ENCODE measurements around the gene LARP4B. TPM values are rescaled to one million over a fixed set of nuclear protein-coding genes. Genes with fewer than 3 reads are reported as not detected.

Gene LARP4B
- total RNA-seq, 1 donor from 2014 or later: 114 TPM

DNA sequence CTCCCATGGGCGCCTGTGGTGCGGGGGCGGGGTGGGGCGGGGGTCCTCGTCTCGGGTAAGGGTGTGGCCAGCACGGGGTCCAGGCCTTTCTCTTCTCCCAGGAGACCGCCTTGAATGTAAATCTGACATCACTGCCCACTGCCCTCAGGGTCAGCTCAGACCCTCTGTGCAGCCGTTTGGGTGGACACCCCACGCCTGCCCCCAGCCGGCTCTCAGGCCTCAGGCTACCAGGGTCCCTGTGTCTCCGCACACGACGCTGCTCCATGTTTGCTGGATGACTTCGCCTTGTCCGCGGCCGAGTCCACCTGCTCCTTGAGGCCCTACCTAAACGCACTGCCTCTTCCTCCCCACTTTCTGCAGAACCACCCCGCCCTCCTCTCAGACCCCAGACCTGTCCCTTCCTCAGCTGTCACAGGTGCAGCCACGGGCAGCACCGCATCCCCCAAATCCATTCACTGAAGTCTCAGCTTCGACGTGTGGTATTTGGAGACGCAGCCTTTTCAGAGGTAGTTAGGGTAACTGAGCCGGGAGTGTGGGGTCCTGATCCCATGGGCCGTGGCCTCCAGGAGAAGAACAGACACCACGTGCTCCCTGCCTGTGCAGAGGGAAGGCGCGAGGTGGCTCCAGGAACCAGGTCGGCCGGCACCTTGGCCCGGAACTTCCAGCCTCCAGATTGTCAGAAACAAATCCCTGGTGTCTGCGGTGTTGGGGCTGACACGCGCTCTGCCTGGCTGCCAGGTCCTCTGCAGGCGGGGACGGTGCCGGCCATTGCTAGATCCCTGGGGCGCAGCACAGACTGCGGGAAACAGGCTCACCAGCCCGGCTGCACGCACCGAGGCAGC, 144.7 kb downstream of the LARP4B start:
- Histone ChIP-seq H3K9me3 (no peaks in the 10 kb centered on the region), H3K4me1 (peaks cover 10% of the 10 kb centered on the region), H3K27me3 (ENCODE audit: low read depth) (peaks cover 28% of the 10 kb centered on the region), H3K36me3 (no peaks in the 10 kb centered on the region), H3K27ac (no peak overlapping the region), H3K4me3 (no peak overlapping the region)
- intact Hi-C loops (cut with DNase I): no loop called here
- ATAC-seq (no peak), DNase-seq (peak; percentile 42)
- TF ChIP-seq, protein P1, sequence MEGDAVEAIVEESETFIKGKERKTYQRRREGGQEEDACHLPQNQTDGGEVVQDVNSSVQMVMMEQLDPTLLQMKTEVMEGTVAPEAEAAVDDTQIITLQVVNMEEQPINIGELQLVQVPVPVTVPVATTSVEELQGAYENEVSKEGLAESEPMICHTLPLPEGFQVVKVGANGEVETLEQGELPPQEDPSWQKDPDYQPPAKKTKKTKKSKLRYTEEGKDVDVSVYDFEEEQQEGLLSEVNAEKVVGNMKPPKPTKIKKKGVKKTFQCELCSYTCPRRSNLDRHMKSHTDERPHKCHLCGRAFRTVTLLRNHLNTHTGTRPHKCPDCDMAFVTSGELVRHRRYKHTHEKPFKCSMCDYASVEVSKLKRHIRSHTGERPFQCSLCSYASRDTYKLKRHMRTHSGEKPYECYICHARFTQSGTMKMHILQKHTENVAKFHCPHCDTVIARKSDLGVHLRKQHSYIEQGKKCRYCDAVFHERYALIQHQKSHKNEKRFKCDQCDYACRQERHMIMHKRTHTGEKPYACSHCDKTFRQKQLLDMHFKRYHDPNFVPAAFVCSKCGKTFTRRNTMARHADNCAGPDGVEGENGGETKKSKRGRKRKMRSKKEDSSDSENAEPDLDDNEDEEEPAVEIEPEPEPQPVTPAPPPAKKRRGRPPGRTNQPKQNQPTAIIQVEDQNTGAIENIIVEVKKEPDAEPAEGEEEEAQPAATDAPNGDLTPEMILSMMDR (IDR thresholded peaks at IDR 0.05): no peak

- no peak for ATAC-seq
- intact Hi-C loops (cut with DNase I): no loop called here
- H3K4me1 ChIP-seq: peaks cover 10% of the 10 kb centered on the region
- TF ChIP-seq, protein P1 (IDR thresholded peaks at IDR 0.05): no peak
- DNase-seq: no peak
- no peak overlapping the region for H3K27ac ChIP-seq
- H3K36me3 ChIP-seq: no peaks in the 10 kb centered on the region
- H3K4me3 ChIP-seq: no peak overlapping the region
- peaks cover 37% of the 10 kb centered on the region for H3K27me3 ChIP-seq (ENCODE audit: low read depth)
- no peaks in the 10 kb centered on the region for H3K9me3 ChIP-seq
These were observed 145.7 kb downstream of the LARP4B start for GRCh38 chr10:785861-786214.

- intact Hi-C loops (cut with DNase I): no loop called here
- peaks cover 37% of the 10 kb centered on the region for H3K27me3 ChIP-seq (ENCODE audit: low read depth)
- ATAC-seq (peak; percentile 3 to 6), DNase-seq (no peak)
- H3K4me1 ChIP-seq: peaks cover 10% of the 10 kb centered on the region
- no peak overlapping the region for H3K27ac ChIP-seq
- TF ChIP-seq, protein P1 (IDR thresholded peaks at IDR 0.05): no peak
- H3K36me3 ChIP-seq: no peaks in the 10 kb centered on the region
- H3K4me3 ChIP-seq: peak overlapping the region; percentile 37
- no peaks in the 10 kb centered on the region for H3K9me3 ChIP-seq
These were observed 146.2 kb downstream of the LARP4B start for GRCh38 chr10:785089-785860.

DNA sequence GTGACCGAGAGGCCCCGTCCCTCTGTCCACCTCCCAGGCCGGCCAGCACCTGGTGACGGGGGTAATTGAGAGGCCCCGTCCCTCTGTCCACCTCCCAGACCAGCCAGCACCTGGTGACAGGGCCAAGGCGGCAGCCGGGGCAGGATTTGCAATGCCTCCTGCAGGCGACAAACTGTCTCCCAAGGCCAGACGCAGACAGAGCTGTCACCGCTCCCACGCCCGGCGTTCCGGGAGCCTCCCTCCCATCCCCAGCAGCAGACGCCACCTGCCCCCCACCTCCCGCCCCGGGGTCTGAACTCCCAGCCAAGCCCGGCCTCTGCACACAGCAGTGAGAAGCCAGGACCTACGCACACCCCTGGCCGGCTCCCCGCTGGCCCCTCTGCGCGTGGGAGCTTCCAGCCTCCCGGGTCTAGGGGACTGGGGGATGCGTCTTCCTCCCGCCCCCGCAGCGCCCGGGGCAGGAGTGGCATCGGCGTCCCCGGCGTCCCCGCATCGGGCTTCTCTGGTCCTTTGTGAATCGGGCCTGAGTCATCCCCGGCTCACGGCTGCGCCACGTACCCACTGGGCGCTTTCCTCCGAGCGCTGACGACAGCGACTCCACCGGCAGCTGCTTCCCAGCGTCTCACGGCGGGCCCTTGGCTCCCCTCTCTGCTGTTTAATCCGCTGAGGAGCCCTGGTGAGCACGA, 147.0 kb downstream of the LARP4B start:
- H3K36me3 ChIP-seq: no peaks in the 10 kb centered on the region
- ATAC-seq (peak; percentile 44 to 55), DNase-seq (peak; percentile 57)
- H3K27me3 ChIP-seq (ENCODE audit: low read depth): peaks cover 37% of the 10 kb centered on the region
- TF ChIP-seq, protein P1 (IDR thresholded peaks at IDR 0.05): no peak
- intact Hi-C loops (cut with DNase I): no loop called here
- no peak overlapping the region for H3K27ac ChIP-seq
- peak overlapping the region; percentile 37 for H3K4me3 ChIP-seq
- no peaks in the 10 kb centered on the region for H3K9me3 ChIP-seq
- peaks cover 10% of the 10 kb centered on the region for H3K4me1 ChIP-seq

Data from lower lobe of right lung (tissue), 2 donors.